BJ (cell line): ENCODE results near the gene CENPP. TPM values are rescaled to one million over a fixed set of nuclear protein-coding genes. Genes with fewer than 3 reads are reported as not detected.

ENCODE experiments used
- CTCF ChIA-PET: fragments of 350-600 bp; formaldehyde crosslinking; extraction: SDS; loops from one replicate; lab custom pipeline; 2021; ENCODE audit warnings: antibody characterized with exemption, inconsistent platforms; lab: Yijun Ruan, JAX
- POLR2A ChIA-PET: fragments of 300-600 bp; sonication (Branson Sonifier 250); formaldehyde crosslinking; extraction: SDS; loops from one replicate; lab custom pipeline; 2021; ENCODE audit warnings: antibody characterized with exemption; lab: Charles Lee
- DNase-seq: peaks from one replicate; pipeline ENCODE4 v3.0.0-alpha.2; 2011; ENCODE audit warnings: low read depth
- H3K27me3 ChIP-seq: 2 replicates; pipeline ENCODE4 v1.6.0; 2011; ENCODE audit warnings: low read length; ENCODE audit not compliant: control insufficient read depth, insufficient read depth
- H3K36me3 ChIP-seq: 2 replicates; pipeline ENCODE4 v1.5.1; 2011; ENCODE audit warnings: low read length; ENCODE audit not compliant: control insufficient read depth, insufficient read depth
- H3K4me3 ChIP-seq: 2 replicates; pipeline ENCODE4 v1.5.1; 2011; ENCODE audit warnings: low read depth, mild to moderate bottlenecking, control low read depth, low read length
- CTCF ChIP-seq: IDR thresholded peaks from 2 replicates; pipeline ENCODE4 v1.5.1; 2011; ENCODE audit warnings: low read depth, mild to moderate bottlenecking, control low read depth, inconsistent platforms, low read length, moderate library complexity; ENCODE audit not compliant: insufficient read depth
- polyA plus RNA-seq: library from polyadenylated mRNA; depleted of rRNA; stranded (reverse); fragments of >200 nt; gene quantifications from 2 replicates; pipeline ENCODE4 v1.2.3, GENCODE V29; 2011

The CENPP gene
- polyA plus RNA-seq, 1 experiment: 1.3 TPM

- ChIA-PET POLR2A (no interaction called here), CTCF (interaction anchor here (0.6 kb wide), 1 partner anchor 488 kb away, joined by 4 read pairs; no protein-coding TSS in a partner anchor)
- no peak for TF ChIP-seq CTCF
These were observed 153.6 kb downstream of the CENPP start for GRCh38 chr9:92479346-92479745.

GRCh38 chr9:92480291-92480771 is 154.6 kb downstream of the CENPP start:
- Histone ChIP-seq H3K27me3 (no peaks in the 10 kb centered on the region), H3K36me3 (no peaks in the 10 kb centered on the region), H3K4me3 (no peak overlapping the region)
- no peak for DNase-seq
- TF ChIP-seq CTCF: no peak
- ChIA-PET POLR2A (interaction anchor here (0.6 kb wide), 1 partner anchor 102 kb away, joined by 3 read pairs; no protein-coding TSS in a partner anchor), CTCF (interaction anchor here (0.5 to 1.4 kb wide), 3 partner anchors 9 to 93 kb away, joined by 3 to 4 read pairs (median 4); no protein-coding TSS in a partner anchor)

More at GRCh38 chr9:92479346-92479745, 153.6 kb downstream of the CENPP start:
- no peaks in the 10 kb centered on the region for H3K27me3 ChIP-seq
- H3K36me3 ChIP-seq: no peaks in the 10 kb centered on the region
- no peak for DNase-seq
- H3K4me3 ChIP-seq: no peak overlapping the region

- ChIA-PET POLR2A (no interaction called here), CTCF (interaction anchor here (0.5 to 1.4 kb wide), 4 partner anchors 10 to 94 kb away, joined by 3 to 4 read pairs (median 4); no protein-coding TSS in a partner anchor)
- no peak for DNase-seq
- no peaks in the 10 kb centered on the region for H3K36me3 ChIP-seq
- no peak for TF ChIP-seq CTCF
- no peaks in the 10 kb centered on the region for H3K27me3 ChIP-seq
- no peak overlapping the region for H3K4me3 ChIP-seq
These were observed 155.4 kb downstream of the CENPP start for GRCh38 chr9:92480986-92481633.

- H3K27me3 ChIP-seq: no peaks in the 10 kb centered on the region
- ChIA-PET POLR2A (no interaction called here), CTCF (interaction anchor here (0.6 to 1.5 kb wide), 5 partner anchors 9 to 125 kb away, joined by 3 to 4 read pairs (median 3); no protein-coding TSS in a partner anchor)
- H3K36me3 ChIP-seq: no peaks in the 10 kb centered on the region
- H3K4me3 ChIP-seq: no peak within 1 kb of the TSS
- no peak for TF ChIP-seq CTCF
- peak; percentile 65 for DNase-seq
These were observed 156.6 kb downstream of the CENPP start, which contains the start of gene ASPN for GRCh38 chr9:92482329-92482728. Gene ASPN (minus strand): TSS chr9:92482506.

- no peaks in the 10 kb centered on the region for H3K36me3 ChIP-seq
- TF ChIP-seq CTCF: no peak
- ChIA-PET POLR2A (no interaction called here), CTCF (interaction anchor here (0.6 to 1.5 kb wide), 5 partner anchors 9 to 126 kb away, joined by 3 to 4 read pairs (median 3); no protein-coding TSS in a partner anchor)
- H3K4me3 ChIP-seq: no peak overlapping the region
- no peak for DNase-seq
- no peaks in the 10 kb centered on the region for H3K27me3 ChIP-seq
These were observed 157.1 kb downstream of the CENPP start for GRCh38 chr9:92482805-92483204.
